K562 (cell line): ENCODE measurements around the gene AGPAT3. TPM values are rescaled to one million over a fixed set of nuclear protein-coding genes. Genes with fewer than 3 reads are reported as not detected.

ENCODE experiments used
- ATAC-seq: fragments of 200-7000 bp; cut with Tn5 transposase; 3 replicates; pipeline ENCODE4 v1.9.1; 2020; ENCODE audit warnings: moderate library complexity
- BruUV-seq: library from RNA; stranded (reverse); fragments of 400-500 nt; replicated peaks from 2 replicates; lab custom pipeline; 2021; lab: Mats Ljungman, UMichigan
- CTCF ChIA-PET: fragments of 300-600 bp; formaldehyde crosslinking; extraction: SDS; loops from one replicate; lab custom pipeline; 2021; ENCODE audit warnings: low intra/inter-chr PET ratio; lab: Yijun Ruan, JAX
- POLR2A ChIA-PET: fragments of 300-600, 350-650 bp; sonication (Branson Sonifier 250); formaldehyde crosslinking; extraction: SDS; loops from one replicate; lab custom pipeline; 2021; ENCODE audit warnings: antibody characterized with exemption, inconsistent platforms; lab: Yijun Ruan, JAX
- DNase-seq, 4 experiments: peaks; one replicate each; pipeline versions ENCODE4 v3.0.0 to v3.0.0-alpha.2; 2011 to 2018; ENCODE audit warnings: low spot score in 3 of 4, mixed read lengths in 3 of 4; ENCODE audit errors: extremely low read depth in 1 of 4
- FAIRE-seq: peaks from 2 replicates; lab custom pipeline; 2011; peaks lifted over from hg19 to GRCh38; lab: Jason Lieb, UNC
- H2AFZ ChIP-seq: 2 replicates; pipeline ENCODE4 v1.6.0; 2011; ENCODE audit warnings: low read depth, low read length, control low read depth, inconsistent platforms
- H3K27ac ChIP-seq: fragments of 200-600 bp; 3 replicates; pipeline ENCODE4 v1.8.0; 2011; ENCODE audit warnings: low read depth, mild to moderate bottlenecking, control low read depth, inconsistent platforms, low read length, moderate library complexity, mixed read lengths; ENCODE audit errors: extremely low read depth
- H3K27me3 ChIP-seq, 2 experiments: fragments of 300-600 bp in 1 of 2; 2 replicates in 1 of 2; 3 replicates in 1 of 2; pipeline versions ENCODE4 v1.6.0 to v1.8.0; 2011; ENCODE audit warnings: inconsistent platforms in 2 of 2, low read length in 2 of 2, mild to moderate bottlenecking in 1 of 2, mixed read lengths in 1 of 2, moderate library complexity in 1 of 2; ENCODE audit not compliant: control insufficient read depth in 2 of 2, insufficient read depth in 2 of 2
- H3K36me3 ChIP-seq: fragments of 300-600 bp; 3 replicates; pipeline ENCODE4 v1.8.0; 2011; ENCODE audit warnings: mild to moderate bottlenecking, low read length, inconsistent platforms; ENCODE audit not compliant: control insufficient read depth, insufficient read depth
- H3K4me1 ChIP-seq, 2 experiments: fragments of 200-600 bp in 1 of 2; replicated peaks in 1 of 2; 2 replicates in 1 of 2; 3 replicates in 1 of 2; pipeline versions ENCODE4 v1.5.1 to v1.8.0; 2011; ENCODE audit warnings: inconsistent platforms in 2 of 2, low read length in 2 of 2, mild to moderate bottlenecking in 1 of 2, mixed read lengths in 1 of 2, moderate library complexity in 1 of 2; ENCODE audit not compliant: control insufficient read depth in 2 of 2, insufficient read depth in 2 of 2
- H3K4me2 ChIP-seq: 2 replicates; pipeline ENCODE4 v1.6.1; 2011; ENCODE audit warnings: low read length, control low read depth, inconsistent platforms, mixed read lengths; ENCODE audit not compliant: insufficient read depth
- H3K4me3 ChIP-seq: fragments of 200-600 bp; sonication (generic), shearing (Covaris generic); 2 replicates; pipeline ENCODE4 v1.5.1; 2016; ENCODE audit warnings: control low read depth, inconsistent platforms
- H3K79me2 ChIP-seq: fragments of 200-600 bp; 3 replicates; pipeline ENCODE4 v1.8.0; 2011; ENCODE audit warnings: low read length, inconsistent platforms; ENCODE audit not compliant: control insufficient read depth, insufficient read depth
- H3K9ac ChIP-seq, 2 experiments: 2 replicates each; pipeline versions ENCODE4 v1.6.0 to v1.6.1; 2011; ENCODE audit warnings: low read depth in 2 of 2, low read length in 2 of 2, control low read depth in 1 of 2, inconsistent platforms in 1 of 2, mild to moderate bottlenecking in 1 of 2, mixed read lengths in 1 of 2; ENCODE audit not compliant: insufficient read depth in 1 of 2
- H3K9me1 ChIP-seq: one replicate; pipeline ENCODE4 v1.6.0; 2011; ENCODE audit warnings: inconsistent platforms, mild to moderate bottlenecking, low read length, moderate library complexity; ENCODE audit not compliant: control insufficient read depth, insufficient read depth
- H3K9me3 ChIP-seq: replicated peaks from 2 replicates; pipeline ENCODE4 v1.5.1; 2011; ENCODE audit warnings: low read depth, low read length, inconsistent platforms; ENCODE audit not compliant: control insufficient read depth, insufficient read depth
- H4K20me1 ChIP-seq: replicated peaks from 2 replicates; pipeline ENCODE4 v1.6.1; 2011; ENCODE audit warnings: low read length, inconsistent platforms, mixed read lengths; ENCODE audit not compliant: control insufficient read depth, insufficient read depth
- ATF1 ChIP-seq, 2 experiments: fragments of 450-650 bp in 1 of 2; IDR thresholded peaks; 2 replicates each; pipeline ENCODE4 v1.6.1; 2016; ENCODE audit warnings: missing compliant biosample characterization in 1 of 2, missing genetic modification characterization in 1 of 2
- MBD2 ChIP-seq: sonication (generic); IDR thresholded peaks from 2 replicates; pipeline ENCODE4 v1.6.1; 2016; ENCODE audit warnings: low read depth, borderline replicate concordance
- MYC ChIP-seq, 2 experiments: fragments of 250-450 bp in 1 of 2; sonication (Bioruptor Pico) in 1 of 2; IDR thresholded peaks; 2 replicates each; pipeline versions ENCODE4 v1.5.1 to v1.6.1; 2012 to 2021; ENCODE audit warnings: low read depth in 2 of 2, borderline replicate concordance in 1 of 2, improper control_type of control experiment in 1 of 2, low read length in 1 of 2, mild to moderate bottlenecking in 1 of 2, moderate library complexity in 1 of 2
- POLR2G ChIP-seq: fragments of 200-400 bp; formaldehyde crosslinking; IDR thresholded peaks from 2 replicates; pipeline ENCODE4 v1.6.1; 2017; ENCODE audit warnings: low read depth, mild to moderate bottlenecking, antibody characterized with exemption, low read length, moderate library complexity
- RBBP5 ChIP-seq: fragments of 200-600 bp; sonication (generic); IDR thresholded peaks from 2 replicates; pipeline ENCODE4 v1.6.1; 2012; ENCODE audit warnings: borderline replicate concordance, mild to moderate bottlenecking, low read length, control low read depth, inconsistent platforms; ENCODE audit not compliant: insufficient read depth, poor library complexity, severe bottlenecking
- RBFOX2 ChIP-seq: fragments of 200-400 bp; formaldehyde crosslinking; IDR thresholded peaks from 2 replicates; pipeline ENCODE4 v1.6.1; 2017; ENCODE audit warnings: low read depth, mild to moderate bottlenecking, low read length, moderate library complexity
- SRSF7 ChIP-seq: fragments of 200-400 bp; formaldehyde crosslinking; optimal IDR thresholded peaks from 2 replicates; pipeline ENCODE3; 2017; ENCODE audit warnings: mild to moderate bottlenecking, low read depth, low read length
- ZFX ChIP-seq: sonication (generic); formaldehyde crosslinking; IDR thresholded peaks from 2 replicates; pipeline ENCODE4 v1.8.0; 2022; ENCODE audit warnings: mild to moderate bottlenecking, missing genetic modification reagents, moderate library complexity
- WGBS: fragments of 100-300 bp; shearing (Covaris generic); methylation state at CpG from one replicate; pipeline ENCODE4 v1.1.6; 2016; ENCODE audit warnings: low coverage, mixed read lengths; ENCODE audit not compliant: insufficient coverage; ENCODE audit errors: missing lambda C conversion rate; 5-methylcytosine and 5-hydroxymethylcytosine counted together
- in situ Hi-C: fragments of 300-500 bp; cut with MboI; formaldehyde crosslinking; loops from 4 replicates; pipeline ENCODE4 v1.15.0; 2018; ENCODE audit warnings: inconsistent platforms, mixed read lengths
- intact Hi-C: fragments of 100-400 bp; cut with micrococcal nuclease; formaldehyde crosslinking; loops from 2 replicates; pipeline ENCODE4 v1.14.2; 2022
- polyA plus RNA-seq, 8 experiments: library from polyadenylated mRNA; depleted of rRNA in 4 of 8; stranded (reverse) in 5 of 8; unstranded in 3 of 8; fragments of >200 nt; fragmentation: Nextera tagmentation in 2 of 8; fragmentation: Illumina TruSeq in 1 of 8; extraction: Ambion mirVana in 2 of 8; extraction: Trizol in 1 of 8; gene quantifications; 2 replicates each; pipeline versions ENCODE4 v1.2.1 to v1.2.3, GENCODE V29; 2011 to 2014; ENCODE audit warnings: inconsistent platforms in 1 of 8, missing spikeins in 1 of 8
- total RNA-seq, 7 experiments: library from RNA; depleted of rRNA in 6 of 7; stranded (reverse); fragments of >200 nt in 6 of 7; fragmentation: Illumina TruSeq in 2 of 7; extraction: Trizol in 2 of 7; gene quantifications; 2 replicates each; pipeline versions ENCODE4 v1.2.1 to v1.2.3, GENCODE V29; 2011 to 2021; ENCODE audit warnings: low replicate concordance in 1 of 7
- TF ChIP-seq, protein P1 (sequence below): fragments of 250-450 bp; sonication (Bioruptor Pico); IDR thresholded peaks from 2 replicates; pipeline ENCODE4 v1.9.0; 2021; ENCODE audit warnings: mild to moderate bottlenecking, inconsistent platforms

AGPAT3 gene
- total and polyA plus RNA-seq, 9 of the 15 experiments (the other 6 are each of a cell fraction or from before 2014, with no cell fraction given) = 1.5 to 88.4 (median 35.7) TPM

DNA sequence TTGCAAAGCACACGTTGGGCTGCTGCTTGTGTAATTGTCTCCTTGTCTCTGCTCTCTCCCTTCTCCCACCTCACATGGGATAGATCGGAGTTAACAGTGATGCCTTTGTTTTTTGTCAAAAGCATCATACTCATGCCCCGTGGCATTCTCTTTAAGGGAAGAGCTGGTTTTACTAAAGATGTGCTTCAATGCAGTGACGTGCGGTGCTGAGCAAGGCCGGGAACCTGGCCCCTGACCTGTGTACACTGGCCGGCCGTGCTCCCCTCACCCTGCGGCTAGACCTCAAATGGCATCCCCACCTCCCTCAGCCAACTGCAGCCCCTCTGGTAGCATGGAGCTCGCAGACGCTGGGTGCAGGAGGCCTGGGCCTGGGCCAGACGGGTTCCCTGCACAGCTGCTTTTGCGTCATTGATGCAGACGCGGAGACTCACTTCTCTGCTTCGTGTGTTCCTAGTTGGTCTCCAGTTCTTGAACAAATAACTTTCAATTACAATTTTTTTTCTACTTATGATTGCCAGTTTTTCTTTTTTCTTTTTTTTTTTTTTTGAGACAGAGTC, 19.9 kb downstream of the AGPAT3 start (continued):
- no peak for TF ChIP-seq MYC (IDR thresholded peaks at IDR 0.05; ENCODE audit: low read depth, low read length)
- TF ChIP-seq MYC (CRISPR knock-in tag; IDR thresholded peaks at IDR 0.05; ENCODE audit: borderline replicate concordance, low read depth) = 0 out of 2 replicates have a peak, but pooled peaks have one; percentile 14
- peak; percentile 6 for TF ChIP-seq RBBP5
- TF ChIP-seq ATF1 (CRISPR knock-in tag; IDR thresholded peaks at IDR 0.05) = no peak
- peak; percentile 20; the same call in 1 of the 2 replicates for TF ChIP-seq ATF1 (tag; IDR thresholded peaks at IDR 0.05)
- TF ChIP-seq ZFX (CRISPR knock-in tag) = peak; percentile 29; the same call in 1 of the 2 replicates
- no peak for TF ChIP-seq MBD2

DNA sequence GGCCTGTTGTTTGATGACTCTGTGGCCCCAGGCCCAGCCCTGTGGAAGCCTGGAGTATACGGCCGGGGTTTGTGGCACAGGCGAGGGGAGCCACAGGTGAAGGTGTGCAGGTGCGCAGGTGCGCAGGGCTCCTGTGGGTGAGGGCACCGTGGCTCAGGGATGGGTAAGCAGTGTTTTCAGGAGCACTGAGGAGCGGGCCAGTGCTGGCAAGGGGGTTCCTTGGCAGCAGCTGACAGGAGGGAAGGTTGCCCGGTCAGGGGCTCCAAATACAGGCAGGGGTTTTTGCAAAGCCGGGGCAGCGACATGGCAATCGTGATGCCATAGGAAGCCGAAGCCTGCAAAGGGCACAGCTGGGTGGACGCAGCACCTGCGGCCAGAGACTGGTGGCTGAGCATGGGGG, 20.7 kb downstream of the AGPAT3 start:
- in situ Hi-C loops = no loop called here
- Histone ChIP-seq H3K36me3 (peaks cover 51% of the 10 kb centered on the region), H3K27ac (no peak overlapping the region; the same call in 1 of the 3 replicates), H3K9me3 (no peaks in the 10 kb centered on the region), H3K4me1 (peaks cover 37 to 50% of the 10 kb centered on the region in 2 experiments), H3K27me3 (no peaks in the 10 kb centered on the region), H3K4me2 (no peak overlapping the region), H2AFZ (no peak overlapping the region), H3K4me3 (no peak overlapping the region), H4K20me1 (no peaks in the 10 kb centered on the region), H3K79me2 (peaks cover 88% of the 10 kb centered on the region), H3K9ac (peak overlapping the region; percentile 85 to 95; a peak in 3 of 4 replicates), H3K9me1 (no peaks in the 10 kb centered on the region)
- intact Hi-C loops = no loop called here
- ATAC-seq = no peak
- POLR2A ChIA-PET = interaction anchor here (0.8 to 2.8 kb wide), 7 partner anchors 7 to 32 kb away, joined by 3 to 28 read pairs (median 3); no protein-coding TSS in a partner anchor
- TF ChIP-seq POLR2G = peak; percentile 48; the same call in 1 of the 2 replicates
- TF ChIP-seq RBFOX2 = peak; percentile 43
- TF ChIP-seq SRSF7 = no peak
- TF ChIP-seq, protein P1, sequence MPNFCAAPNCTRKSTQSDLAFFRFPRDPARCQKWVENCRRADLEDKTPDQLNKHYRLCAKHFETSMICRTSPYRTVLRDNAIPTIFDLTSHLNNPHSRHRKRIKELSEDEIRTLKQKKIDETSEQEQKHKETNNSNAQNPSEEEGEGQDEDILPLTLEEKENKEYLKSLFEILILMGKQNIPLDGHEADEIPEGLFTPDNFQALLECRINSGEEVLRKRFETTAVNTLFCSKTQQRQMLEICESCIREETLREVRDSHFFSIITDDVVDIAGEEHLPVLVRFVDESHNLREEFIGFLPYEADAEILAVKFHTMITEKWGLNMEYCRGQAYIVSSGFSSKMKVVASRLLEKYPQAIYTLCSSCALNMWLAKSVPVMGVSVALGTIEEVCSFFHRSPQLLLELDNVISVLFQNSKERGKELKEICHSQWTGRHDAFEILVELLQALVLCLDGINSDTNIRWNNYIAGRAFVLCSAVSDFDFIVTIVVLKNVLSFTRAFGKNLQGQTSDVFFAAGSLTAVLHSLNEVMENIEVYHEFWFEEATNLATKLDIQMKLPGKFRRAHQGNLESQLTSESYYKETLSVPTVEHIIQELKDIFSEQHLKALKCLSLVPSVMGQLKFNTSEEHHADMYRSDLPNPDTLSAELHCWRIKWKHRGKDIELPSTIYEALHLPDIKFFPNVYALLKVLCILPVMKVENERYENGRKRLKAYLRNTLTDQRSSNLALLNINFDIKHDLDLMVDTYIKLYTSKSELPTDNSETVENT (CRISPR knock-in tag) = 0 out of 2 replicates have a peak, but pooled peaks have one; percentile 23
- CTCF ChIA-PET = no interaction called here
- DNase-seq = no peak
- BruUV-seq = no TSS peak
- no peak for FAIRE-seq
- WGBS = 91% methylated on average over 11 of the region's 14 CpGs
